NCI-H446 (cell line): ENCODE results near the gene NKD1.
"Not testable (repeated sequence)": the region's sequence is repeated elsewhere in the genome, so short reads cannot be mapped to it uniquely, and the experiment has no call there.

Experiments used
- DNase-seq, 2 experiments: peaks; one replicate each; lab custom pipeline; 2025; lab: John Stamatoyannopoulos, UW

Gene NKD1

GRCh38 chr16:50519602-50520001, 28.6 kb upstream of the NKD1 start:
- DNase-seq, result no peak

GRCh38 chr16:50520451-50521245, 27.5 kb upstream of the NKD1 start:
- DNase-seq, result no peak

- DNase-seq, result no peak
Observed at GRCh38 chr16:50521246-50521900, 26.8 kb upstream of the NKD1 start.

- no peak for DNase-seq
Observed at GRCh38 chr16:50522324-50522723, 25.9 kb upstream of the NKD1 start.

GRCh38 chr16:50523710-50524109, 24.5 kb upstream of the NKD1 start:
- no peak for DNase-seq

DNA sequence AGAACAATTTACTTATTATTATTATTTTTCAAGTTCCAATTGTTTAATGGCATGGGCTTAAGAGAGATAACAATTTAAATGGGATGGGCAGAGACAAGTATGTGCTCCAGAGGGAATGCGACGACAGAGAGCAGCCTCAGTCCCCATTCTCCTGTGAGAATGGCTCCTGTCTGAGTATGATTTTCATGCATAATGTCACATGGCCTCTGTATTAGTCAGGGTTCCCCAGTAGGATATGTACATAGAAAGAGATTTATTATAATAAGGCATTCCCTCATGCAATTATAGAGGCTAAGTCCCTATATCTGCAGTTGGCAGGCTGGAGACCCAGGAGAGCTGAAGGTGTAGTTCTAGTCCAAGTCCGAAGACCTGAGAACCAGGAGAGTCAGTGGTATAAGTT, 22.9 kb upstream of the NKD1 start:
- no peak for DNase-seq

- DNase-seq, result no peak
Observed at GRCh38 chr16:50525716-50526115, 22.5 kb upstream of the NKD1 start.

GRCh38 chr16:50526249-50526648, 21.9 kb upstream of the NKD1 start:
- DNase-seq, result no peak

DNA sequence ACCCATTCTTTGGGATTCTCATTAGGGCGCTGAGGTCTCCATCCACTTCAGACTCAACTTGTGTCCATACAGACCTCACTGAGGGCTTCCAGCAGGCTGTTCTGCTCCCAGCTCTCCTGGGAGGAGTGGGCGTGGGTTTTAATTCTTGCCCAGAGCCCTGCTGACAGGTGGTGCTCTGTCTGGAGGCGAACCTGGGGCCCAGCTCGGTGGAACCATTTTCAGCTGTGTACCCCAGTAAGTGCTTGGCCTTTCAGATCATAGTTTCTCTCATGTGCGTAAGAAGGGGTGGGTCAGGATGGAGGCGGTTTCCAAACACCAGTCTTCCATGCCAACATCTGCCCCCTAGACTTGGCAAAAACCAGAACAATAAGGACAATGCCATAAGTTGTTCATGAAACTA, 21.4 kb upstream of the NKD1 start:
- no peak for DNase-seq

- DNase-seq, result no peak
Observed at GRCh38 chr16:50528820-50529219, 19.4 kb upstream of the NKD1 start.

DNA sequence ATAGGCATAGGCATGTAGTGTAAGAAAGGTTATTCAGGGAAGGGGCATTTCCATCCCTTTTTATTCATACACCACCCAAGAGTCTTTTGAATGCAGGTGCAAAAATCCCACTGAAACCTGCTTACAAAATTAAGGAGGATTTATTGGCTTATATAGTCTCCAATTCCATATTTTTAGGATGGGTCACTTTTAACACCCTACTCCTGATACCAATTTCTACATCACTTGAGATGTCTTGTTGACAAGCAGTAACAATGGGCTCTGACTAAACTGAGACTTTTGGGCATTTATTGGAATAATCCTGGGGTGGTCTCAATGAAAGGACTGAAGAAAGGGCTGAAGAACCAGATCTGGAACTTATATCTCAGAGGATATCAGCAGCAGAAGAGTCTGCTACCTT, 18.9 kb upstream of the NKD1 start:
- no peak for DNase-seq

GRCh38 chr16:50530277-50531236, 17.6 kb upstream of the NKD1 start:
- no peak for DNase-seq

- DNase-seq, result no peak
Observed at GRCh38 chr16:50531359-50531758, 16.8 kb upstream of the NKD1 start.

DNA sequence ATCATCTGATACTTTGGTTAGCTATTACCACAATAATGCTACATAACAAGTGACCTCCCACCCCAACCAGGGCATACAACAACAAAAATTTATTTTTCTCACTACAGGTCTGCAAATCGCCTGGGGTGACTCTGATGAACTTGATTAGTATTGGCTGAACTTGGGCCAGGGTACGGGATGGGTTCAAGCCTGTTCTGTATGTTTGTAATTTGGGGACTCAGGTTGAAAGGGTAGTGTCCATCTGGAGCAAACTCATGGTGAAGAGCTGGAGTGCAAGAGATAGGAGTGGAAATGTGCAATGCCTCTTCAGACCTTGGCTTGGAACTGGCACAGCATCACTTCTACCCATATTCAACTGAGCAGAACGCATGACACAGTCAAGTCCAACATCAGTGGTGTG, 16.3 kb upstream of the NKD1 start:
- no peak for DNase-seq

DNA sequence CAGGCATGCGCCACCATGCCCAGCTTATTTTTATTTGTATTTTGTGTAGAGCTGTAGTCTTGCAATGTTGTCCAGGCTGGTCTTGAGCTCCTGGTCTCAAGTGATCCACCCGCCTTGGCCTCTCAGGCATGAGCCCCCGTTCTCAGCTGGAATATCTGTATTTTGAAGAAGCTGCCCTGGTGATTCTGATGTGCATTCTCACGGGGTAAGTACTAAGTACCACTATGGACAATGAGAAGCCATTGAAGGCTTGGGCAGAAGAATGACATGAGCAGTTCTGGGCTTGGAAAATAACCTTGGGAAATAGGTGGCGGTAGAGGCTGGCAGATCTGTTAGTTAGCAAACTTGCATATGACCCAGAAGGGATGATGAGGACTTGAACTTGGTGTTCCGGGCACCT, 15.6 kb upstream of the NKD1 start:
- no peak for DNase-seq

- no peak for DNase-seq
Observed at GRCh38 chr16:50533317-50533716, 14.9 kb upstream of the NKD1 start.

DNA sequence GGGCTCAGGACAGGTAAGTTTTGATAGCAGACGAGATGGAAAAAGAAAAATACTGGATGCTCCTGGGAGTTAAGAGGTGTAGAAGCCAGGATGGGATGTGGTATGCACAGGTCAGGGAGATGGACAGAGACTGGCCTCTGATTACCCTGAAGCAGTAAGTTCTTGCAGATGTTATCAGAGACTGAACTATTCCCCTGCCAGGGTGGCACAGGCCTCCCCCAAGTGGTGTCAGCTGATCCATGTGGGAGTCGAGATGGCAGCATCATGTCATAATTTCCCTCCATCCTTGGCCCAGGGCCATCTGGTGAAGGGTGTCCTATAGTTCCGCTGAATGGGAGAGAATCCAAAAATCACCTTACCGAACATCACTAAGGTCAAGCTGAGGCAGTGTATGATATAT, 14.1 kb upstream of the NKD1 start:
- DNase-seq, result no peak

- DNase-seq, result no peak
Observed at GRCh38 chr16:50534556-50534955, 13.6 kb upstream of the NKD1 start.

DNA sequence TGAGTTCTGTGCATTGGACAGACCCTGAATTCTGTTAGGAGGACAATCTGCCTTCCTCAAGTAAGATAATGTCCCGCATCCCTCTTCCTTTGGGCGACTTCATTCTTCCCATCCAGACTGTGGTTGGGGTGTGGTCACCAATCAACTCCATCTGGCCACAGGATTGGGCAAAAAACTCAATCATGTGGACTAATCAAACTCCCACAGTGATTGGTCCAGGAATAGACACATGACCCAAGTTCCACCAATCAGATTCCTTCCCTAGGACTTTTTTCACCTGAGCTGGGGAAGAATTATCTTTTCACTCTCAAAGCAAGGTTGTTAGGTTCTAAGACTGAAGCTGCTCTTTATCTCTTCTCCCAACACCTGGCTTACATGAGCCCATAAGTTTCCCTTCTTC, 13.2 kb upstream of the NKD1 start:
- DNase-seq, result no peak

GRCh38 chr16:50535506-50536257, 12.5 kb upstream of the NKD1 start:
- DNase-seq, result no peak

GRCh38 chr16:50536258-50536645, 11.9 kb upstream of the NKD1 start:
- DNase-seq, result not testable (repeated sequence)
